Astrocyte of the spinal cord (primary cell): ENCODE measurements around the gene PRR19.
A peak's percentile ranks its signal among the peaks of the same experiment; 100 is the strongest.

Experiments used
- DNase-seq: peaks from one replicate; pipeline ENCODE4 v3.0.0; 2011; ENCODE audit warnings: low read depth, low spot score
- H3K4me3 ChIP-seq: 2 replicates; pipeline ENCODE4 v1.5.1; 2011; ENCODE audit warnings: low read depth, mild to moderate bottlenecking, low read length, moderate library complexity
- in situ Hi-C: cut with HindIII; loops from 2 replicates; pipeline ENCODE4 v1.10.0; 2017; ENCODE audit warnings: low sequenced_read_pairs
- TF ChIP-seq, protein P1 (sequence below): IDR thresholded peaks from 2 replicates; pipeline ENCODE4 v1.5.1; 2012; ENCODE audit warnings: low read depth, mild to moderate bottlenecking, low read length, inconsistent platforms

The PRR19 gene

DNA sequence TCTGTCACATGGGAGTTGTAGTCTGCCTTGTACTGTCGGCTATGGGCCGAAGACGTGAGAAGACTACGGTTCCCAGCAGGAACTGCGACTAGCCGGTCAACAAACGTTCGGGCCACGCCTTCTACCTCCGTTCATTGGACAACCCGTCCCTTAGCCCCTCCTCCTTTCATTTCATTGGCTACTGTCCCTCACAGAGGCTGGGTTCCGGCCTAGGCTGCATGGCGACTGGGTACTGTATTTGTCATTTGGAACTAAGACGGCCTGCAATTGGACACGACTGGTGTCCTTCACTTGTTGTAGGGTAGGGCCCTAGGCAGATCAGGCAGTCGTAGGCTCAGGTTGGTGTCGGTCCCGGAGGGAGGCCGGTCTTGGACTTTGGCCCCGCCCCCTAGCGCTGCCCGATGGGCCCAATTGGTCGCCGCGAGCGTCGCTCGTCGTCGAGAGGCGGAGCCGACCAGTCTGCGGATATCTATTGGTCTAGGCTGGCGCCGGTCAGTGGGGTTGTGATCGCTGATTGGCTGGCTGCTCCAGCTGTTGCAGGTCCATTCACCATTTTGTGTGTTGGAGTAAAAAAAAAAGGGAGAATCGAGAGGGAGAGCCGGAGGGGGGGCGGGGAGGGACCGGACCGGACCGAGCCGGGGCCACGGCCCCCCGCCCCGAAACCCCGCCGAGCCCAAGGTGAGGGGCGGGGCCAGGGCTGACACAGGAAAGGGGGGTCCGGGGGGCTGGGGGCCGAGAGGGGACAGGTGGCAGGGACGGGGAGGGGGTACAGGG, 33.0 kb upstream of the PRR19 start, which contains the start of gene CIC:
TSS of gene CIC (plus strand) at position 549 of the 774 bp plus-strand sequence. CDS start 2,532 bp downstream, outside the sequence.
- TF ChIP-seq, protein P1, sequence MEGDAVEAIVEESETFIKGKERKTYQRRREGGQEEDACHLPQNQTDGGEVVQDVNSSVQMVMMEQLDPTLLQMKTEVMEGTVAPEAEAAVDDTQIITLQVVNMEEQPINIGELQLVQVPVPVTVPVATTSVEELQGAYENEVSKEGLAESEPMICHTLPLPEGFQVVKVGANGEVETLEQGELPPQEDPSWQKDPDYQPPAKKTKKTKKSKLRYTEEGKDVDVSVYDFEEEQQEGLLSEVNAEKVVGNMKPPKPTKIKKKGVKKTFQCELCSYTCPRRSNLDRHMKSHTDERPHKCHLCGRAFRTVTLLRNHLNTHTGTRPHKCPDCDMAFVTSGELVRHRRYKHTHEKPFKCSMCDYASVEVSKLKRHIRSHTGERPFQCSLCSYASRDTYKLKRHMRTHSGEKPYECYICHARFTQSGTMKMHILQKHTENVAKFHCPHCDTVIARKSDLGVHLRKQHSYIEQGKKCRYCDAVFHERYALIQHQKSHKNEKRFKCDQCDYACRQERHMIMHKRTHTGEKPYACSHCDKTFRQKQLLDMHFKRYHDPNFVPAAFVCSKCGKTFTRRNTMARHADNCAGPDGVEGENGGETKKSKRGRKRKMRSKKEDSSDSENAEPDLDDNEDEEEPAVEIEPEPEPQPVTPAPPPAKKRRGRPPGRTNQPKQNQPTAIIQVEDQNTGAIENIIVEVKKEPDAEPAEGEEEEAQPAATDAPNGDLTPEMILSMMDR, result no peak
- in situ Hi-C loops, result no loop called here
- peak; percentile 100 for DNase-seq
- H3K4me3 ChIP-seq, result peak within 1 kb of the TSS; percentile 81

DNA sequence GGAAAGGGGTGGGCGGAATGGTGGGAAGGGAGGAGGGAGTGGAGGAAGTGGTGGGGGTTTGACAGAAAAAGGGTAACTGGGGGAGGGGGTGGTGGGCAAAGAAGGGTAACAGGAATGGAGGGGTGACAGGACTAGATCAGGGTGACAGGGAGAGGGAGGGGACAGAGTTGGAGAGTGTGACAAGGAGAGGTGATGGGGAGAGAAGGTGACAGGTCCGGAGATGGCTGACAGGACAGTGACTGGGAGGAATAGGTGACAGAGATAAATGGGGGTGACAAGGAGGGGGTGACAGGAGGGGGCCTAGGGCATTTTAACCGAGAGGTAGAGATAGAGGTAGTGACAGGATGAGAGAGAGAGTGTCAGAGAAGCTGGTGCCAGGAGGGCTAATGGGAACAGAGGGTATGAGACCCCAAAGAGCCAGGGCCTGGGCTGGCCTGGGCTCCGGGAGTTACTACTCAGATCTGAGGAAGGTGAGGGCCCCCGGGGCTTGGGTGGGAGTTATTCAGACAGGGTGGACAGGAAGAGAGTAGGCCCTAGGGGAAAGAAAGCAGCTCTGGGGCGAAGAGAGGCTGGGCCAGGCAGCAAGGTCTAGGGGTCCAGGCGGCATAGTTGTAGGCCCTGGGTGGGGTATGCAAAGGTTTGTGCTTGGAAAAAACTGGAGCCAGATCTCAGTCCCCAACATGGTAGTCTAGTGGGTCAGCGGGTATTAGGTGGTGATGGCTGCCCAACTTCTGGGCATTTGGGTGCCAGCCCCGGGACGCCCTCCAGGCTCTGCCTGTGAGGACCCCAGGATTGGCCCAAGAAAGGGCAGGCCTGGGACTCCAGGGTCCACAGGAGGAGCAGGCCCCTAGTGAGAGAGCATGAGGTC, 32.2 kb upstream of the PRR19 start:
- H3K4me3 ChIP-seq, result peak overlapping the region; percentile 81
- DNase-seq, result no peak
- in situ Hi-C loops, result no loop called here
- TF ChIP-seq, protein P1, result no peak

DNA sequence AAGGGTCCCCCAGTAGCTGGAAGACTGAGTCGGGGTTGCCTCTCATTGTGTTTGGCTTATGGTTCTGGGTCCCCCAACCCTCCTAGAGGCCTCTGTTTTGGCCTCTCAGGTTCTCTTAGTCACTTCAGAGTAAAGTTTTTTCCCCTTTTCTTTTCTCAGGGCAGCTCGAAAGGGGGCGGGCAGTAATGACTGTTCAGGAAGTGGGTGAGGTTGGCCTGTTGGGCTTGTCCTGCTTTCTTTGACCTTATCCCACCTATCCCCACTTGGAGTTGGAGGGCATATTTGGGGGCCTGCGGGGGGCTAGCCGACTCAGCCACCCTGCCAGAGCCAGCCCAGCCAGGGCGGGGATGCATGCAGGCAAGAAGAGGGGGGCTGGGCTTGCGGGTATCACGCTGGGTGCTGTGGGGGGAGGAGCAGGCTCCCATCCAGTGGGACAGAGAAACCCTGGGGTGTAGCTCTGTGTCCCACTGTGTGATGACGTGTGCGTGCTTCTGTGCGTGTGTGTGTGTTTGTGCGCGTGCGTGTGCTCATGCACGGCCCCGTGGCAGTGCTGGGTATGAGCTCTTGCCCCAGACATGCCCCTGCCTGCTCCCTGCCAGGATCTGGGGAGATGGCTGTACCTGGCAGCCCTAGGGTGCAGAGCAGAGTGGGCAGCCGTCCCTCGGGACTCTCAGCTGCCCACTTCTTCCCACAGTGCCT, 31.4 kb upstream of the PRR19 start:
- TF ChIP-seq, protein P1, result no peak
- peak; percentile 71 for DNase-seq
- H3K4me3 ChIP-seq, result peak overlapping the region; percentile 81
- in situ Hi-C loops, result no loop called here

DNA sequence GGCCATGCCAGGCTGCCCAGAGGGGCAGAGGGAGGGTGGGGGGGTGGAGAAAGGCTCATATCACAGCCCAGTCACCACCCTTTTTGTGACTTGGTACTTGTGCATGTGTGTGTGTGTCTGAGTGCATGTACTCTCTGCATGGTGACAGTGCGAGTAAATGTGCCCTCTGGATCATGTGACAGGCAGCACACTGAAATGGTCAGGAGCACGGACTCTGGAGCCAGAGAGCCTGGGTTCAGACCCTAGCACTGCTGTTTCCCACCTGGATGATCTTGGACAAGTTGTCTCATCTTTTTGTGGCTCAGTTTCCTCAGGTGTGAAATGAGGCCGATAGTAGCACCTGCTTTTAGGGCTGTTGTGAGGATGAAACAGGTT, 30.9 kb upstream of the PRR19 start:
- no peak for DNase-seq
- H3K4me3 ChIP-seq, result peak overlapping the region; percentile 81

DNA sequence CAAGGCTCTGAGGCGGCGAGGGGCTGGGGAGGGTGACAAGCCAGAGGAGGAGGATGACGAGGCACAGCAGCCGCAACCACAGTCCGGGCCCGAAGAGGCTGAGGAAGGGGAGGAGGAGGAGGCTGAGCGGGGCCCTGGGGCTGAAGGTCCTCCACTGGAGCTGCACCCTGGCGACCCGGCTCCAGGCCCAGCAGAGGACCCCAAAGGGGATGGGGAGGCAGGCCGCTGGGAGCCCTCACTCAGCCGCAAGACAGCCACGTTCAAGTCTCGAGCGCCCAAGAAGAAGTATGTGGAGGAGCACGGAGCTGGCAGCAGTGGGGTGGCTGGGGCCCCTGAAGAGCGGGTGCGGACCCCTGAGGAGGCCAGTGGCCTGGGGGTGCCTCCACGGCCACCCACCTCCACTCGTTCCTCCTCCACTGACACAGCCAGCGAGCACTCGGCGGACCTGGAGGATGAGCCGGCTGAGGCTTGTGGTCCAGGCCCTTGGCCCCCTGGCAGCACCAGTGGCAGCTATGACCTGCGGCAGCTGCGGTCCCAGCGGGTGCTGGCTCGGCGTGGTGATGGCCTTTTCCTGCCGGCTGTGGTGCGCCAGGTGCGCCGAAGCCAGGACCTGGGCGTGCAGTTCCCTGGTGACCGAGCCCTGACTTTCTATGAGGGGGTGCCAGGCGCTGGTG, 29.9 kb upstream of the PRR19 start:
- in situ Hi-C loops, result no loop called here
- TF ChIP-seq, protein P1, result no peak
- DNase-seq, result no peak
- H3K4me3 ChIP-seq, result no peak overlapping the region

More for the DNA sequence above, 30.9 kb upstream of the PRR19 start:
- in situ Hi-C loops, result no loop called here
- TF ChIP-seq, protein P1, result no peak

DNA sequence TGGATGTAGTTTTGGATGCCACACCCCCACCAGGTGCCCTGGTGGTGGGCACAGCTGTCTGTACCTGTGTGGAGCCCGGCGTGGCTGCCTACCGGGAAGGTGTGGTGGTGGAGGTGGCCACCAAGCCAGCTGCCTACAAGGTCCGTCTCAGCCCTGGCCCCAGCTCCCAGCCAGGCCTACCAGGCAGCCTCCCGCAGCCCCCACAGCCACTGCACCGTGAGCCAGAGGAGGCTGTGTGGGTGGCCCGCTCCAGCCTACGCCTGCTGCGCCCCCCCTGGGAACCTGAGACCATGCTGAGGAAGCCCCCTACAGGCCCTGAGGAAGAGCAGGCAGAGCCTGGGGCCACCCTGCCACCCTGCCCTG, 29.4 kb upstream of the PRR19 start:
- TF ChIP-seq, protein P1, result no peak
- no peak overlapping the region for H3K4me3 ChIP-seq
- no peak for DNase-seq
- in situ Hi-C loops, result no loop called here
